HFF-Myc (cell line): Measurements from ENCODE around the gene EDNRB.

Source experiments
- DNase-seq: peaks from one replicate; pipeline ENCODE4 v3.0.0-alpha.2; 2011; ENCODE audit warnings: low read depth; ENCODE audit errors: extremely low read depth
- H3K4me3 ChIP-seq: replicated peaks from 2 replicates; pipeline ENCODE4 v1.5.1; 2011; ENCODE audit warnings: low read depth, mild to moderate bottlenecking, control low read depth, low read length
- CTCF ChIP-seq: IDR thresholded peaks from 2 replicates; pipeline ENCODE4 v1.5.1; 2012; ENCODE audit warnings: mild to moderate bottlenecking, low read depth, low read length, control low read depth; ENCODE audit errors: missing control alignments

EDNRB gene

GRCh38 chr13:77928909-77929308 is 10.3 kb upstream of the EDNRB start:
- TF ChIP-seq CTCF, result no peak
- H3K4me3 ChIP-seq, result no peak overlapping the region
- no peak for DNase-seq

- DNase-seq, result no peak
- no peak overlapping the region for H3K4me3 ChIP-seq
- TF ChIP-seq CTCF, result no peak
Measured at GRCh38 chr13:77925616-77926015, 7.0 kb upstream of the EDNRB start.

GRCh38 chr13:77919921-77920294 is 1.3 kb upstream of the EDNRB start:
- H3K4me3 ChIP-seq, result no peak overlapping the region
- no peak for DNase-seq
- TF ChIP-seq CTCF, result no peak

GRCh38 chr13:77919246-77919920 is 752 bp upstream of the EDNRB start:
- DNase-seq, result no peak
- H3K4me3 ChIP-seq, result no peak overlapping the region

GRCh38 chr13:77916488-77916887 is 2.1 kb downstream of the EDNRB start:
- no peak for DNase-seq
- no peak for TF ChIP-seq CTCF
- H3K4me3 ChIP-seq, result no peak overlapping the region

More at GRCh38 chr13:77919246-77919920, 752 bp upstream of the EDNRB start:
- TF ChIP-seq CTCF, result no peak

- H3K4me3 ChIP-seq, result no peak overlapping the region
- TF ChIP-seq CTCF, result no peak
- no peak for DNase-seq
Measured at GRCh38 chr13:77915686-77916085, 2.9 kb downstream of the EDNRB start.

GRCh38 chr13:77913003-77913402 is 5.6 kb downstream of the EDNRB start:
- no peak for TF ChIP-seq CTCF

More at GRCh38 chr13:77913003-77913402, 5.6 kb downstream of the EDNRB start:
- DNase-seq, result no peak
- no peak overlapping the region for H3K4me3 ChIP-seq
